ENCODE measurements around the gene ACTL6B.
"Not testable (repeated sequence)": the region's sequence is repeated elsewhere in the genome, so short reads cannot be mapped to it uniquely, and the experiment has no call there.

The ACTL6B gene

DNA sequence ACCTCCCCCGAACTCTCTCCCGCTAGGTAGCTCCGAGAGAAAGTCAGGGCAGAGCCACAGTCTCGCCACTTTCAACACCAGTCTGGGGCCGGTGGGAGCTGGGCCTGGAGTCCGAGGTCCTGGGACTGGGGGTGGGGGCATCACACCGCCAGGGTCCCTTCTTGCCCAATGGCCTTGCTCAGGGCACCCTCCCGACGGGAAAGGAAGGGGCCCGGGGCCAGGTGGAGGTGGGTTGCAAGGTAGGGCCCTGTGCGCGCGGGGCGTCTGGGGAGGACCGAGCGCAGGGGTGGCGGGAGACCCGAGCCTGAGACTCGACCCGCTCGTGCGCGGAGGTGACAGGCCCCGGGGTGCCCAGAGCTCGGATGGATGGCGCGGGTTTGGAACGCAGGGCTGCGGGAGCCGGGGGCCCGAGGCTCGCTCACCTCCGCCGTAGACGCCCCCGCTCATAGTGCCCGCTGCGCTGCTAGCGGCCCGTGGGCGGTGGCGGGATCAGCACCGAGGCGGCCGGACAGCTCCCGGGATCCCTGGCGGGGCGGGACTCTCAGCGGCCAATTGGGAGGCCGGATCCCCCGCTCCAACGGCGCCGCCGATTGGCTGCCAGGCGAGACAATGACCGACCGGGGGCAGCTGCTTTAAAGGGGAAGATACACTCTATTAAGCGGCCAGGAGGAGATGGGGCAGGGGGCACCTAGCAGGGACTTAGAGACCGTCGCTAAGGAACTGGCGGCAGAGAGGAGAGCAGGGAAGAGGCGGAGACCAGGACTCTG lies at the start of gene ACTL6B:
Gene ACTL6B, minus strand, starts transcription at position 541 of the 767 bp plus-strand sequence. Its CDS starts 94 bp downstream, at position 447.
- peak; percentile 65 for DNase-seq

DNA sequence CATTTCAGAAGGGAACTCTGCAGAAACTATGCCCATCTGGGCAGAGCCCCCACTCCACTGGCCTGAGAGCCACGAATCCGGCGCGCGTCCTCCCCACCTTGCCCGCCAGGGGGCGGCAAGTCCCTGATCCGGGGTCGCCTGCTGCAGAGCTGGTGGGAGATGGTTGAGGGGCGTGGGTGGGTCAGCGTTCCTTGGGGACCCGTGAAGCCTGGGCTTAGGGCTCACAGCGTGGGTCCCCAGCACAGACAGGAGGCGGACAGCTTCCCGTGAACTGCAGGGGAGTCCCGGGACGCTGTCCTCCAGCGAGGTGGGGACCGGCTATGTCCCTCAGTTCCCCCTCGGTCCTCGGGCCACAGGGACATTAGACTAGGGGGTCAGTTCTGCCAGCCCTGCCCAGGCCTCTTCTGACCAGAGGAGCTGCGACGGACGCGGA lies 49.1 kb upstream of the ACTL6B start:
- DNase-seq = peak; percentile 68

DNA sequence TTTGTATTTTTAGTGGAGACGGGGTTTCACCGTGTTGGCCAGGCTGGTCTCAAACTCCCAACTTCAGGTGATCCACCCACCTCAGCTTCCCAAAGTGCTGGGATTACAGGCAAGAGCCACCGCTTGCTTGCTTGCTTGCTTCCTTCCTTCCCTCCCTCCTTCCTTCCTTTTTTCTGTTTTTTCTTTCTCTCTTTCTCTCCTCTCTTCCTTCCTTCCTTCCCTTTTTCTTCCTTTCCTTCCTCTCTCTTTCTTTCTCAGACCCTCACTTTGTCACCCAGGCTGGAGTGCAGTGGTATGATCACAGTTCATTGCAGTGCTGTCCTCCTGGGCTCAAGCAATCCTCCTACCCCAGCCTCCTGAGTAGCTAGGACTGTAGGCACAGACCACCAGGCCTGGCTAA lies 44.8 kb upstream of the ACTL6B start:
- DNase-seq = not testable (repeated sequence)

GRCh38 chr7:100699018-100699417 lies 42.8 kb upstream of the ACTL6B start:
- DNase-seq = no peak

DNA sequence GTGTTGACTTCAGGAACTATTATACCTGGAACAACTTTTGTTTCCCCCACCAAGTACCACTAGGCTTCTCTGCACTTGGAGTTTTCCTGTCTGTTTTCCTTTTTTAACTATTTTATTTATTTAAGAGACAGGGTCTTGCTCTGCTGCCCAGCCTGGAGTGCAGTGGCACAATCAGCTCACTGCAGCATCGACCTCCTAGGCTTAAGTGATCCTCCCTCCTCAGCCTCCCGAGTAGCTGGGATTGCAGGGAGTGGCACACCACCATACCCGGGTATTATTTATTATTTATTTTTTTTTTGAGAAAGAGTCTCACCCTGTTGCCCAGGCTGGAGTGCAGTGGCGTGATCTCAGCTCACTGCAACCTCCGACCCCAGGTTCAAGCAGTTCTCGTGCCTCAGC lies 39.9 kb upstream of the ACTL6B start:
- DNase-seq = no peak

DNA sequence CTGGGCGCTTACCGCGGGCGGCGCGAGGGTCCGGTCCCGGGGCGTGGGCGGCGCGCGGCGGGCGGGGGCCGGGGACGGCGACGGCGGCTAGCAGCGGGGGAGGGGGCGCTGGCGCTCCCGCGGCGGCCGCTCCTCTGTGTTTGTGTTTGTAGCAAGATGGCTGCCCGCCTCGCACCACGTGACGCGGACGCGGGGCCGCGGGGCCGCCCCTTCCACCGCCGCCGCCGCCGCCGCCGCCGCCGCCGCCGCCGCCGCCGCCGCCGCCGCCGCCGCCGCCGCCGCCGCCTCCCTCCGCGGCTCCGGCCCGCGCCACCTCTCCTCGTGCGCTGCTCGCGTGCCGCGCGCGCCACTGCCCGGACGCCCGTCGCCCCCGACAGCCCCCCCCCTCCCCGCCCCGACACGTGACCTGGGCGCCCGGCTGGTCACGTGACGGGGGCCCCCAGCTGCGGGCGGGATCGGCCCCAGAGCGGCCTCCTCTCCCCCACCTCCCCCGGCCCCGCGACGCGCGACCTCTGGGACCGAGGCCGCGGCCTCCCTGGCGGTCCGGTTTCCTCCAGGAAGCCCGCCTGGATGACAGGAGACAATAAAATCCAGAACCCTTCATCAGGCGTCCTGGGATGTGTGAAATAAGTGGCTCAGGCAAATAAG lies 38.0 kb upstream of the ACTL6B start, which contains the start of gene GIGYF1:
Gene GIGYF1, minus strand, starts transcription at position 153 of the 648 bp plus-strand sequence. CDS start 6,012 bp downstream, outside the sequence.
- peak; percentile 57 for DNase-seq

- DNase-seq = no peak
Measured at GRCh38 chr7:100693312-100694097, 37.3 kb upstream of the ACTL6B start.

- no peak for DNase-seq
Measured at GRCh38 chr7:100692578-100692961, 36.3 kb upstream of the ACTL6B start.

DNA sequence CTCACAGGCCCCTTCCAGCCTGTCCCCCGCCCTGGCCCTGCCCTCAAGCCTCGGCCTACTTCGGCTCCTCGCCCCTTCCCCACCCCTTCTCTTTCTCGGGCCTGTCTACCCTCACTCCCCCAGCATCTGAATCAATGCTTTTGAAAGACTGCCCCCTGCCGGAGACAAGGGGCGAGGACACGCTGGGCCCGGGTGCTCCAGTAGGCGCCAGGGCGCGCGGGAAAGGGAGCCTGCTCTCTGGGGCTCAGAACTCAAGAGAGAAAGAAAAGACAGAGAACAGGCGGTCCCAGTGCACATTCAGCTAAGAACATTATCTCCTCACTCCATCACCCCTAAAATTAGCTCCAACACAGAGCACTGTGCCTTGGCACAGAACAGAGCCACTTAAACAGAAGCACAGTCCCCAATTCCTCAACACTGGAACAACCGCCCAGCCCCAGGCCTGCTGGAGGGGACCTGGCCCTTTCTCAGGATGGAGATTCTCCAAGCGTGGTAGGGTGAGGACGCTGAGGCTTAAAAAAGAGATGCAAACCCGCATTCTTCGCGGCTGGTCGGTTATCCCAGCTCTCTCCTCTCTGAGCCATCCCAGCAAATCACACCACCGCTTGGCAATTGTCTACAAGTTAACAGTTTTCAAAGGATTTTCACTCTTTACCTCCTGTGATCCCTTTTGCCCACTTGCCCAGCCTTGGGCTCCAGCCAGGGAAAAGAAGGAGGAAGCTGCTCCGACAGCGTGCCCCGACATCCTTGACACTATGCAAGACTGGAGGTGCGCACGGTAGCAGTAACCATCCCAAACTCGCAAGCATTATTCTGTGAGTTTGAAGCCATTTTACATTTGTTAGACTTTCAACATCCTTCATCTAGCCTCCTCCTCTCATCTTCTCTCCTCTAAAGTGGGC lies 35.7 kb upstream of the ACTL6B start:
- DNase-seq = peak; percentile 44

DNA sequence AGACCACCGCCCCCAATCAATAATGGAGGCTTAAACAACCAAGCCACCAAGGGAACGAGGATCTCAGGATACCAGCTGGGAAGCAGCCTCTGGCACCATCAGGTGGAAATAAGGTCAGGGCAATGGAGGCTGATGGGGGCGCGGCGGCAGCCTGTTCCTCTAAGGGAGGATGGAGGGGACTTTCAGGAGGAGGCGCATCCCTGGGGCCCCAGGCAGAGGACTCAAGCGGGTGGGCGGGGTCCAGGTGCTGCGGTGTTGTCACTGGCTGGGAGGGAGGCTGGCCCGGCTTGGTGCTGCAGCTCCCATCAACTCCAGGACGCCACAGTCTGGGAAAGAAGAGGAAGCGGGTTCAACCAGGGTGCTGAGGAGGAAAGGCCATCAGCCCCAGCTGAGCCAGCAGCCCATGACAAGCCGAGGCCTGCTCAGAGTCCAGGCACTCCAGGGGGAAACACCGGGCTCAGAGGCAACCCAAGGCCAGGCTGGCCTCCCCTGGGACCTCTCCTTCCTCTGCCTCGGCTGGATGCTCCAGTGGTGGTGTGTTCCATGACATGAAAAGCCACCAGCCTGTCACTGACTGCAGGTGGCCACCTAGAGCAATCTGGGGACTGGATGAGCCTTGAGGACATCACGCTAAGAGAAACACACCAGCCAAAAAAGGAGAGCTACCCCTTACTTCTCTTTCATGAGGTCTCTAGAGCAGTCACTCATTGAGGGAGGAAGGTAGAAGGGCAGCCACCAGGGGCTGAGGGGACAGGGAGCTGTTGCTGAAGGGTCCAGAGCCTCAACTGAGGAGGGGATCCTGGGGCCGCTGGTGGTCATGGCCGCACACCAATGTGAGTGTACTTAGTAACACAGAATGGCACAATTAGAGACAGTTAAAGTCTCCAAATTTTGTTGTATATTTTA lies 33.2 kb upstream of the ACTL6B start:
- DNase-seq = no peak

GRCh38 chr7:100688326-100688860 lies 32.1 kb upstream of the ACTL6B start:
- no peak for DNase-seq

GRCh38 chr7:100687751-100688300 lies 31.6 kb upstream of the ACTL6B start:
- DNase-seq = no peak

GRCh38 chr7:100687261-100687660 lies 31.0 kb upstream of the ACTL6B start:
- DNase-seq = no peak

- DNase-seq = no peak
Measured at GRCh38 chr7:100686822-100687211, 30.6 kb upstream of the ACTL6B start.

DNA sequence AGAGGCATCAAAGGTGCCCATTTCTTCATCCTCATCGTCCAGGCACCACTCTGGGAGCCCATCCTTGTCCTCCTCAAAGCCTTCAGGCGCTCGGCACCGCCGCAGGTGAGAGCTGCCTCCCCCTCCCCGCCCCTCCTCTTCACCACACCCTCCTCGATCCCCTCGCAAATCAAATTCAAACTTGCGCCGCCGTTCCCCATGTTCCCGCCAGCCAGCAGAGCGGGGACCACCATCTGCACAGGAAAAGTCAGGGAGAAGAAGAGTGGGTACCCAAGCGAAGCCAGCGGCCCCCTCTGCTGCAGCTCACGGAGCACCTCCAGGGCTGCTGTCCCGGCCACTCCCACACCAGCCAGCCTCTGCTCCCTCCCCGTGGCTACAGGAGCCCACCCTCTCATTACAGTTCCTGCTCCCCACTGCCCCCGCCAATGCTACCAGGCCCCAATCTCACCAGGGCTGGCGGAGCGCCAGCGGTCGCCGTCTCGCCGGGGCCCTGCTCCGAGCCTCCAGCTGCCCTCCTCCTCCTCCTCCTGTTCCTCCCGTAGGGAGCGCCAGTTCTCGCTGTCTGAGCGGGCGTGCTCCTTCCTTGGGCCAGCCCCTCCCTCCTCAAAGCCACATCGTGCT lies 30.1 kb upstream of the ACTL6B start:
- DNase-seq = no peak

- DNase-seq = no peak
Measured at GRCh38 chr7:100685631-100686145, 29.4 kb upstream of the ACTL6B start.

- DNase-seq = no peak
Measured at GRCh38 chr7:100685049-100685605, 28.9 kb upstream of the ACTL6B start.

DNA sequence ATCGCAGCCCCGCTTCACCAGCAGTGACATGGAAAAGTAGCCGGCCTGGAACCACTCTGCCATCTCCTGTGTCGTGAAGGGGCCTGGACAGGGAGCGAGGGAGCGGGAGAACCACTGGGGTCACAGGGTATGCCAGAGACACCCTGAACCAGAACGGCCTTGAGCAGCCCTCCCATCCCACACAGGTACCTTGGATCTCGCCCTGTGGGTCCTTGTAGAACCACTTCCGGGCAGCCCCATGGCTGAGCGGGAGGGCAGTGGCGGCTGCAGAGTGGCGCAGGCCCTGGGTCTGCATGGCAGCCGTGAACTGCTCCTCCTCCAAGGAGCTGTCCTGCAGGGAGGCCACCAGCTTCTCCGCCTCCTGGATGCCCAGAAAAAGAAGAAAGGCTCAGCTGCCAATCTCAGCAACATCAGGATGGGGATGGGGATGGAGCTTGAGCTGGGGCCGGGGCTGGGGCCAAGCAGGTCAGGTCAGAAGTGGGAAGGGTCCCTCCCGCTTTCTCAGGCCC lies 28.3 kb upstream of the ACTL6B start:
- no peak for DNase-seq
